Stimulated activated memory B cell treated with anti-CD40 and anti-IgM and Interleukin-4, amounts not matched to agents 10 μg/mL and 1 μg/mL and 100 μg/mL, for 72 hours (primary cell): ENCODE results near the gene TUSC2.
"Not testable (repeated sequence)": the region's sequence is repeated elsewhere in the genome, so short reads cannot be mapped to it uniquely, and the experiment has no call there.

Experiments
- ATAC-seq: fragments of 150-1000 bp; cut with Tn5 transposase; 2 replicates; pipeline ENCODE4 v1.10.0; 2021
- H3K27ac Mint-ChIP-seq: one replicate; pipeline ENCODE4 v1.8.0; 2022; ENCODE audit warnings: mild to moderate bottlenecking, mixed read lengths
- H3K27me3 Mint-ChIP-seq: one replicate; pipeline ENCODE4 v1.8.0; 2022; ENCODE audit warnings: mixed read lengths
- H3K36me3 Mint-ChIP-seq: one replicate; pipeline ENCODE4 v1.8.0; 2022; ENCODE audit warnings: mixed read lengths
- H3K4me1 Mint-ChIP-seq: one replicate; pipeline ENCODE4 v1.8.0; 2022; ENCODE audit warnings: mixed read lengths
- H3K4me3 Mint-ChIP-seq: one replicate; pipeline ENCODE4 v1.8.0; 2022; ENCODE audit warnings: mild to moderate bottlenecking, moderate library complexity, mixed read lengths
- H3K9me3 Mint-ChIP-seq: one replicate; pipeline ENCODE4 v1.8.0; 2022; ENCODE audit warnings: mixed read lengths

Gene TUSC2

GRCh38 chr3:50289130-50289529 is 38.9 kb downstream of the TUSC2 start:
- Mint-ChIP-seq H3K36me3 (peaks cover 27% of the 10 kb centered on the region), H3K4me3 (no peak overlapping the region), H3K27me3 (no peaks in the 10 kb centered on the region), H3K4me1 (peaks cover 30% of the 10 kb centered on the region), H3K27ac (no peak overlapping the region), H3K9me3 (no peaks in the 10 kb centered on the region)
- ATAC-seq, result no peak

- ATAC-seq, result no peak
- H3K4me3 Mint-ChIP-seq, result no peak overlapping the region
- H3K4me1 Mint-ChIP-seq, result peaks cover 30% of the 10 kb centered on the region
- peaks cover 27% of the 10 kb centered on the region for H3K36me3 Mint-ChIP-seq
- no peak overlapping the region for H3K27ac Mint-ChIP-seq
- no peaks in the 10 kb centered on the region for H3K9me3 Mint-ChIP-seq
- no peaks in the 10 kb centered on the region for H3K27me3 Mint-ChIP-seq
Measured at GRCh38 chr3:50288387-50289007, 39.5 kb downstream of the TUSC2 start.

- H3K4me3 Mint-ChIP-seq, result no peak overlapping the region
- H3K27me3 Mint-ChIP-seq, result no peaks in the 10 kb centered on the region
- ATAC-seq, result no peak
- no peaks in the 10 kb centered on the region for H3K9me3 Mint-ChIP-seq
- H3K27ac Mint-ChIP-seq, result no peak overlapping the region
- H3K36me3 Mint-ChIP-seq, result peaks cover 27% of the 10 kb centered on the region
- H3K4me1 Mint-ChIP-seq, result peaks cover 18% of the 10 kb centered on the region
Measured at GRCh38 chr3:50287262-50287661, 40.8 kb downstream of the TUSC2 start.

- peaks cover 27% of the 10 kb centered on the region for H3K36me3 Mint-ChIP-seq
- no peaks in the 10 kb centered on the region for H3K27me3 Mint-ChIP-seq
- H3K9me3 Mint-ChIP-seq, result no peaks in the 10 kb centered on the region
- no peak overlapping the region for H3K27ac Mint-ChIP-seq
- H3K4me3 Mint-ChIP-seq, result no peak overlapping the region
- peaks cover 14% of the 10 kb centered on the region for H3K4me1 Mint-ChIP-seq
- ATAC-seq, result peak; percentile 17
Measured at GRCh38 chr3:50286322-50287227, 41.4 kb downstream of the TUSC2 start.

- not testable (repeated sequence) for ATAC-seq, H3K4me3 Mint-ChIP-seq, H3K27ac Mint-ChIP-seq, H3K27me3 Mint-ChIP-seq, H3K9me3 Mint-ChIP-seq, H3K4me1 Mint-ChIP-seq
- peaks cover 21% of the 10 kb centered on the region for H3K36me3 Mint-ChIP-seq
Measured at GRCh38 chr3:50284121-50284520, 43.9 kb downstream of the TUSC2 start.

- H3K36me3 Mint-ChIP-seq, result no peaks in the 10 kb centered on the region
- no peak for ATAC-seq
- peaks cover 26% of the 10 kb centered on the region for H3K27me3 Mint-ChIP-seq
- H3K9me3 Mint-ChIP-seq, result no peaks in the 10 kb centered on the region
- H3K4me1 Mint-ChIP-seq, result peaks cover 20% of the 10 kb centered on the region
- no peak overlapping the region for H3K4me3 Mint-ChIP-seq
- H3K27ac Mint-ChIP-seq, result no peak overlapping the region
Measured at GRCh38 chr3:50279255-50280016, 48.6 kb downstream of the TUSC2 start.

GRCh38 chr3:50278880-50279224 is 49.2 kb downstream of the TUSC2 start, which contains the start of gene LSMEM2:
TSS of gene LSMEM2 (plus strand) at chr3:50279087. CDS start at chr3:50279114, 27 bp downstream.
- H3K4me3 Mint-ChIP-seq, result no peak within 1 kb of the TSS
- peaks cover 25% of the 10 kb centered on the region for H3K4me1 Mint-ChIP-seq
- no peaks in the 10 kb centered on the region for H3K36me3 Mint-ChIP-seq
- ATAC-seq, result no peak
- peaks cover 32% of the 10 kb centered on the region for H3K27me3 Mint-ChIP-seq
- H3K27ac Mint-ChIP-seq, result no peak within 1 kb of the TSS
- no peaks in the 10 kb centered on the region for H3K9me3 Mint-ChIP-seq

GRCh38 chr3:50278123-50278879 is 49.7 kb downstream of the TUSC2 start:
- H3K9me3 Mint-ChIP-seq, result no peaks in the 10 kb centered on the region
- H3K4me1 Mint-ChIP-seq, result peaks cover 28% of the 10 kb centered on the region
- H3K4me3 Mint-ChIP-seq, result no peak overlapping the region
- H3K36me3 Mint-ChIP-seq, result no peaks in the 10 kb centered on the region
- peaks cover 36% of the 10 kb centered on the region for H3K27me3 Mint-ChIP-seq
- H3K27ac Mint-ChIP-seq, result no peak overlapping the region
- no peak for ATAC-seq

GRCh38 chr3:50276762-50277101 is 51.3 kb downstream of the TUSC2 start:
- ATAC-seq, result no peak
- Mint-ChIP-seq H3K27ac (no peak overlapping the region), H3K4me1 (peaks cover 38% of the 10 kb centered on the region), H3K4me3 (no peak overlapping the region), H3K9me3 (no peaks in the 10 kb centered on the region), H3K36me3 (no peaks in the 10 kb centered on the region), H3K27me3 (peaks cover 43% of the 10 kb centered on the region)

GRCh38 chr3:50275996-50276761 is 51.8 kb downstream of the TUSC2 start:
- no peaks in the 10 kb centered on the region for H3K36me3 Mint-ChIP-seq
- peaks cover 43% of the 10 kb centered on the region for H3K4me1 Mint-ChIP-seq
- no peaks in the 10 kb centered on the region for H3K9me3 Mint-ChIP-seq
- H3K27me3 Mint-ChIP-seq, result peaks cover 43% of the 10 kb centered on the region
- ATAC-seq, result no peak
- no peak overlapping the region for H3K27ac Mint-ChIP-seq
- H3K4me3 Mint-ChIP-seq, result peak overlapping the region; percentile 43

- peak overlapping the region; percentile 43 for H3K4me3 Mint-ChIP-seq
- H3K27ac Mint-ChIP-seq, result no peak overlapping the region
- peaks cover 43% of the 10 kb centered on the region for H3K4me1 Mint-ChIP-seq
- H3K9me3 Mint-ChIP-seq, result no peaks in the 10 kb centered on the region
- no peaks in the 10 kb centered on the region for H3K36me3 Mint-ChIP-seq
- no peak for ATAC-seq
- peaks cover 43% of the 10 kb centered on the region for H3K27me3 Mint-ChIP-seq
Measured at GRCh38 chr3:50275141-50275995, 52.7 kb downstream of the TUSC2 start.
